Measurements from ENCODE around the gene MBOAT1. TPM values are rescaled to one million over a fixed set of nuclear protein-coding genes. Genes with fewer than 3 reads are reported as not detected.

The MBOAT1 gene
- total RNA-seq, 1 experiment from 2014 or later: 6.3 TPM

GRCh38 chr6:20183706-20184105 lies 28.6 kb downstream of the MBOAT1 start:
- H3K9me3 ChIP-seq (ENCODE audit: low read depth, low read length, poor library complexity, severe bottlenecking): no peaks in the 10 kb centered on the region
- intact Hi-C loops (cut with micrococcal nuclease; ENCODE audit: unreplicated experiment): no loop called here
- H3K27me3 ChIP-seq (replicated peaks; ENCODE audit: insufficient read depth, low read depth, low read length, poor library complexity): no peaks in the 10 kb centered on the region
- BruUV-seq (replicated peaks): no TSS peak
- no peak for TF ChIP-seq EZH2 (IDR thresholded peaks at IDR 0.05; ENCODE audit: borderline replicate concordance, low read depth, low read length, poor library complexity, severe bottlenecking)
- TF ChIP-seq, protein P1, sequence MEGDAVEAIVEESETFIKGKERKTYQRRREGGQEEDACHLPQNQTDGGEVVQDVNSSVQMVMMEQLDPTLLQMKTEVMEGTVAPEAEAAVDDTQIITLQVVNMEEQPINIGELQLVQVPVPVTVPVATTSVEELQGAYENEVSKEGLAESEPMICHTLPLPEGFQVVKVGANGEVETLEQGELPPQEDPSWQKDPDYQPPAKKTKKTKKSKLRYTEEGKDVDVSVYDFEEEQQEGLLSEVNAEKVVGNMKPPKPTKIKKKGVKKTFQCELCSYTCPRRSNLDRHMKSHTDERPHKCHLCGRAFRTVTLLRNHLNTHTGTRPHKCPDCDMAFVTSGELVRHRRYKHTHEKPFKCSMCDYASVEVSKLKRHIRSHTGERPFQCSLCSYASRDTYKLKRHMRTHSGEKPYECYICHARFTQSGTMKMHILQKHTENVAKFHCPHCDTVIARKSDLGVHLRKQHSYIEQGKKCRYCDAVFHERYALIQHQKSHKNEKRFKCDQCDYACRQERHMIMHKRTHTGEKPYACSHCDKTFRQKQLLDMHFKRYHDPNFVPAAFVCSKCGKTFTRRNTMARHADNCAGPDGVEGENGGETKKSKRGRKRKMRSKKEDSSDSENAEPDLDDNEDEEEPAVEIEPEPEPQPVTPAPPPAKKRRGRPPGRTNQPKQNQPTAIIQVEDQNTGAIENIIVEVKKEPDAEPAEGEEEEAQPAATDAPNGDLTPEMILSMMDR (conservative IDR thresholded peaks at IDR 0.05; ENCODE audit: low read depth, low read length): no peak
- no peak overlapping the region for H3K27ac ChIP-seq (ENCODE audit: low read depth, low read length, poor library complexity, severe bottlenecking)
- H3K4me1 ChIP-seq (ENCODE audit: insufficient read depth, low read length, poor library complexity, severe bottlenecking): no peaks in the 10 kb centered on the region
- H3K4me3 ChIP-seq (ENCODE audit: low read depth, low read length, poor library complexity, severe bottlenecking): no peak overlapping the region
- H3K36me3 ChIP-seq (ENCODE audit: insufficient read depth, low read length, poor library complexity, severe bottlenecking): no peaks in the 10 kb centered on the region
- ChIA-PET POLR2A (ENCODE audit: low non-redundant PET) (no interaction called here), CTCF (no interaction called here)
- DNase-seq (ENCODE audit: low spot score): no peak

- no peaks in the 10 kb centered on the region for H3K27me3 ChIP-seq (replicated peaks; ENCODE audit: insufficient read depth, low read depth, low read length, poor library complexity)
- TF ChIP-seq, protein P1 (conservative IDR thresholded peaks at IDR 0.05; ENCODE audit: low read depth, low read length): no peak
- TF ChIP-seq EZH2 (IDR thresholded peaks at IDR 0.05; ENCODE audit: borderline replicate concordance, low read depth, low read length, poor library complexity, severe bottlenecking): no peak
- H3K27ac ChIP-seq (ENCODE audit: low read depth, low read length, poor library complexity, severe bottlenecking): no peak overlapping the region
- DNase-seq (ENCODE audit: low spot score): no peak
- intact Hi-C loops (cut with micrococcal nuclease; ENCODE audit: unreplicated experiment): no loop called here
- no TSS peak for BruUV-seq (replicated peaks)
- CTCF ChIA-PET: no interaction called here
- no peaks in the 10 kb centered on the region for H3K4me1 ChIP-seq (ENCODE audit: insufficient read depth, low read length, poor library complexity, severe bottlenecking)
- H3K4me3 ChIP-seq (ENCODE audit: low read depth, low read length, poor library complexity, severe bottlenecking): no peak overlapping the region
- H3K36me3 ChIP-seq (ENCODE audit: insufficient read depth, low read length, poor library complexity, severe bottlenecking): no peaks in the 10 kb centered on the region
- POLR2A ChIA-PET (ENCODE audit: low non-redundant PET): no interaction called here
- H3K9me3 ChIP-seq (ENCODE audit: low read depth, low read length, poor library complexity, severe bottlenecking): no peaks in the 10 kb centered on the region
Measured at GRCh38 chr6:20182926-20183521, 29.2 kb downstream of the MBOAT1 start.

DNA sequence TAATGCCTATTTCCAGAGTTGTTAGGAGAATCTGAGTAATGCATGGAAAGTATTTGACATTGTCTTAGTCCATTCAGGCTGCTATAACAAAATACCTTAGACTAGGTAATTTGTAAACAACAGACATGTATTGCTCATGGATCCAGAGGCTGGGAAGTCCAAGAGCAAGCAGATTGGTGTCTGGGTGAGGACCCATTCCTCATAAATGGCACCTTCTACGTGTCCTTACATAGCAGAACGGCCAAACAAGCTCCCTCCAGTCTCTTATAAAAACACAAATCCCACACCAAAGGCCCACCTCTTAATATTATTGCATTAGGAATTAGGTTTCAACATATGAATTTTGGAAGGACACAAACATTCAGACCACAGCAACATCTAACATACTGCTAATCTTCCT lies 30.2 kb downstream of the MBOAT1 start:
- DNase-seq (ENCODE audit: low spot score): no peak
- ChIA-PET CTCF (no interaction called here), POLR2A (ENCODE audit: low non-redundant PET) (no interaction called here)
- H3K27me3 ChIP-seq (replicated peaks; ENCODE audit: insufficient read depth, low read depth, low read length, poor library complexity): no peaks in the 10 kb centered on the region
- no peak overlapping the region for H3K27ac ChIP-seq (ENCODE audit: low read depth, low read length, poor library complexity, severe bottlenecking)
- TF ChIP-seq, protein P1 (conservative IDR thresholded peaks at IDR 0.05; ENCODE audit: low read depth, low read length): no peak
- TF ChIP-seq EZH2 (IDR thresholded peaks at IDR 0.05; ENCODE audit: borderline replicate concordance, low read depth, low read length, poor library complexity, severe bottlenecking): no peak
- BruUV-seq (replicated peaks): no TSS peak
- H3K4me1 ChIP-seq (ENCODE audit: insufficient read depth, low read length, poor library complexity, severe bottlenecking): no peaks in the 10 kb centered on the region
- no peaks in the 10 kb centered on the region for H3K36me3 ChIP-seq (ENCODE audit: insufficient read depth, low read length, poor library complexity, severe bottlenecking)
- H3K4me3 ChIP-seq (ENCODE audit: low read depth, low read length, poor library complexity, severe bottlenecking): no peak overlapping the region
- no peaks in the 10 kb centered on the region for H3K9me3 ChIP-seq (ENCODE audit: low read depth, low read length, poor library complexity, severe bottlenecking)
- intact Hi-C loops (cut with micrococcal nuclease; ENCODE audit: unreplicated experiment): no loop called here

All from A673 (cell line).